Activated naive CD4-positive, alpha-beta T cell treated with anti-CD3 and anti-CD28 coated beads, Interleukin-2, amount 50 U/mL, for 16 hours (primary cell): Measurements from ENCODE around the gene TADA1.
A peak's percentile ranks its signal among the peaks of the same experiment; 100 is the strongest.
"Not testable (repeated sequence)": the region's sequence is repeated elsewhere in the genome, so short reads cannot be mapped to it uniquely, and the experiment has no call there.

Experiments used
- DNase-seq: peaks from one replicate; pipeline ENCODE4 v3.0.0-alpha.2; 2020

The TADA1 gene

DNA sequence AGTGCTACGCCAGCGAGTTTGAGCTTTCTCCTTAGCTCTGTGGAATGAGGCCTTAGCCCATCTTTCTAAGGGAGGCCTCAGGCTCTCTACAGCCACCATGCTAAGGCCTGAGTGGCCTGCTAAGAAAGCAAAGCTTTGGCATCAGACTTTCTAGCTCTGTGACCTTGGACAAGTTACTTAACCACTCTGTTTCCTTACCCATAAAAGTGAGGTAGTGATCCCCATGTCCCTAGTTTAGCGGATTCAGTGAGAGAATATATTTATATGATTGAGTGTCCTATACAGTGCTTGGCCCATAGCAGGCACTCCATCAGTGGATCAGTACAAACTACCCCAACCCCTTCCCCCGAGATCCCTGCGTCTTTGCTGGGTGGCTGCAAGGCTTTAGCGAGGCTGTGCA, 32.7 kb downstream of the TADA1 start:
- no peak for DNase-seq

DNA sequence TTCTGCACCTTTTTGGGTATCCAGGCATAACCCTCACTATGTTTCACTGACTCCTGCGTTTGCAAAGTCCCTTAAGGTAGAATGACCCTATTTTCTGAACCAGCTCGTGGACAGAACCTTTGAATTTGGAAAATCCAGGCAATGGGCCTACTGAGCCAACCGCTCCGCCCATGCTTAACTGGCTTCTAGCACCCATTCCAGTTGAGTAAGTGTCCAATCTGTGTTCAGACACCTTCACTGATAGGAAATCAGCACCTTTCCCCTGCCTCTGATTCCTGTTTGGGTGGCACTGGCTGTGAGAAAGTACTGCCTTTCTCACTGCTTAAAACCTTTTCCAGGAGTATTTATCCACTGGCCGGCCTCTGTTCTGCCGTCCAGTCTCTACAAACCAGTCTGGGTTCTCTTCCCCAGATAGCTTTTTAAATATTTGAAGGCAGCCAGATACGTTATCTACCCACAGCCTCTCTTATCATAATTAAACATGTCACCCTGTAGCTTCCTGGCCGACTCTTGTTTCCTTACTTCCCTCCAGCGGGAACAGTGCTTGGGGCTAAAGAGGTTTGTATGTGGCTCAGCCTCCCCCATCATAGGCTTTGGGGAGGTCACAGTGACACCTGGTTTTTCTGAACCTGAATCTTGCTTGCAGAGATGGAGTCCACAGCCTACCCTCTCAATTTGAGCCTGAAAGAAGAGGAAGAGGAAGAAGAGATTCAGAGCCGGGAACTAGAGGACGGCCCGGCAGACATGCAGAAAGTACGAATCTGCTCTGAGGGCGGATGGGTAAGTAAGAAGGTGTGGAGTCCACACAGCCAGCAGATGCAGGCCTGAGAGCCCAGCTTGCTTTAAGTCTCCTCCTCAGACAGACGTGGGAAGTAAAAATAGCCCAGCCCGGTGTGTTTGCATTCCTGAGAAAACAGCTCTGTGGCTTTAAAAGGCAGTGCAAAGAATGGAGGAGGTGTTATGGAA, 35.5 kb downstream of the TADA1 start:
- no peak for DNase-seq

DNA sequence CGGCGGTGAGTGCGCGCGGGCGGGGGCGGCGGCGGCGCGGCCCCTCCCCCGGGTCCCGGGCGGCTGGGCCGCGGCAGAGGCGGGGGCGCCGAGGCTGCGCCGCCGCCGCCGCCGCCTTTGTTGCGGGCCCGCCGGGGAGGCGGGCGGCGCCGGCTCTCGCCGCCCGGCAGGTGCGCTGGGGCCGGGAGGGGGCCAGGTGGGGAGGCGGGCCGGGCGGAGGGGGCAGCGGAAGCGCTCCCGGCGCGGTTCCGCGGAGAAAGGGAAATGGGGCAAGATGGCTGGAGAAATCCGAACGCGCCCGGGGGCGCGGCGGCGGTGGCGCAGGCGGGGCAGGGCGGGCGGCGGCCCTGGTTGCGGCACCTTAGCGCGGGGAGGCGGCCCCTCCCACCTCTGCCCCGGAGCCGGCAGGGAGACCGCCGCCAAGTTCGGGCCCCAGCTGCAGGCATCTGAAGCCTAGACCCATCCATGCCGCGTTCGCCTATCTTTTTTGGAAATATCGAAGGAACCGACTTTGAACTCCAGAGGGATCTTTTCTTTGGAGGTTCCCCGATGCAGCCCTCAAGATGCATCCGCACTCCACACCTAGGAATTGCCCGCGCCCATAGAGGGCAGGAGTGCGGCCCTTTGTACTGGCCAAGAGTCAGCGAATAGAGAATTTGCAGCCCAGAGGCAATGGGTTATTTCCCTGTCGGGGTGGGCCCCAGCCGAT, 36.3 kb downstream of the TADA1 start:
- DNase-seq: peak; percentile 71

DNA sequence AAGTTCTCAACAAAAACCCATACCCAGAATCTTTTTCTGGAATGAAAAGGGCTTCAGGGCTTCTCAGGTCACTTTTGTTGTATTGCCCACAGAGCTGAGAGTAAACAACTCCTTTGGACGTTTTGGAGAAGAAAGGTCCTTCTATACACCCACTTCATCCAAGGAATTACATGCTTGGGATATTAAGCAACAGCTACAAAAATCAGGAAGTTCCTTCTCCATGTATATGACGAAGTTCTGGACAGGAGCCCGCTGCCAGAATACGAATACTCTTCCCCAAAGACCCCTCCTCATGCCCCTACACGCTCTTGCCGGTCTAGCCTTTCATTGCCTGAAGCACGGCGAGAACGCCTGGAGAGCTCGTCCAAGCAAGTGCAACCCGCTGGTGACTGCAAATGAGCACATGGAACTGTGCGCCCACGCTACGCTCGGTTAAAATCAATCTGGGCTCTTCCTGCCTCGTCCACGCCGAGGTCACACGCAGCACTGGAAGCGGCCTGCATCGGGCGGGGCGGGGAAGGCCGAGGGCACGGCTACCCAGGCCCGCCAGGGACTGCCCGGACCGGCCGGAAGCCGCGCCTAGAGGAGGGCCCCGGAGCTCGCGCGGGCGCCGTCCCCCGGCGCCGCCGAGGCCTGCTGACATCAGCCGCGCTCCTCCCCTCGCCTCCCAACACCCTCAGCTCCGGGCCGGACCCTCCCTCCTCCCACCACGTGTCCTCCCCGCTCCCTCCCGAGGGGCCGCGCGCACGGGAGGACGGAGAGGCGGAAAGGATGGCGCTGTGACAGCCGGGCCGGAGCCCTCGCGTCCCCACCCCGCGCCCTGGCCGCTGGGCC, 37.1 kb downstream of the TADA1 start, which contains the start of gene POGK:
TSS of gene POGK (plus strand) at position 710 of the 834 bp plus-strand sequence. CDS start 1,482 bp downstream, outside the sequence.
- peak; percentile 85 for DNase-seq

DNA sequence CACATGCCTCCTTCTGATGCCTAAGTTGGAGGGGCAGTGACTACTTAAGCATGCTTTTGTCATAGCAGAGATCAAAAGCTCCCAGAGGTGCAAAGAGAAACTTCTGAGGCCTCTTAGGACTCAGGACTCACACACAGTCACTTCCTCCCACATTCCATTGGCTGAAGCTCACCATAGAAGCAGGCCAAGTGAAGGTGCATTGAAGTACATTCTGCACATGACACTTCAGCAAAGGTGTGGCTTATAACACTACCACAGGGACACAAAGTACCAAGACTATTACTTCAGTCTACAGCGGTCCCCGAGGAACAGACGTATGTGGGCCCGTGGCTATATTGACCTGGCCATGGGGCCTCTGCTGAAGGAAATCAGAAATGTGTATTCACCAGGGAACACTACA, 39.3 kb downstream of the TADA1 start:
- no peak for DNase-seq

DNA sequence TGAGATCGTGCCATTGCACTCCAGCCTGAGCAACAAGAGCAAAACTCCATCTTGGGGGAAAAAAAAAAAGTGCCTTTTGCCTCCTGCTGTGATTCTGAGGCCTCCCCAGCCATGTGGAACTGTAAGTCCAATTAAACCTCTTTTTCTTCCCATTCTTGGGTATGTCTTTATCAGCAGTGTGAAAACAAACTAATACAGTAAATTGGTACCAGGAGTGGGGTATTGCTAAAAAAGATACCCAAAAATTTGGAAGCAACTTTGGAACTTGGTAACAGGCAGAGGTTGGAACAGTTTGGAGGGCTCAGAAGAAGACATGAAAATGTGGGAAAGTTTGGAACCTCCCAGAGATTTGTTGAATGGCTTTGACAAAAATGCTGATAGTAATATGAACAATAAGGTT, 46.3 kb downstream of the TADA1 start:
- not testable (repeated sequence) for DNase-seq

DNA sequence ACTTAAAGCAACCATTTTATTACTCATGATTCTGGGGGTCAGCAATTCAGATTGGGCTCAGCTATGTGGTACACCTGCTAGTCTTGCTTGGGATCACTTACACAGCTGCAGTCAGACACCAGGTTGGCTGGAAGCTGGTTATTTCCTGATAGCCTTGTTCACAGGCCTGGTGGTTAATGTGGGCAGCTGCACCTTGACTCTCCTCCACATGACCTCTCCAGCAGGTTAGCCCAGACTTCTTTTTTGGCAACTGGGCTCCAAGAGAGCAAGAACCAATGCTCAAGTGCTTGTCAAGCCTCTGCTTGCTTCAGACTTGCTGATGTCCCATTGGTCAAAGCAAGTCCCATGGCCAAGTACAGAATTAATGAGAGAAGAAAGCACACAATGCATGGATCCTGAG, 48.6 kb downstream of the TADA1 start:
- no peak for DNase-seq

DNA sequence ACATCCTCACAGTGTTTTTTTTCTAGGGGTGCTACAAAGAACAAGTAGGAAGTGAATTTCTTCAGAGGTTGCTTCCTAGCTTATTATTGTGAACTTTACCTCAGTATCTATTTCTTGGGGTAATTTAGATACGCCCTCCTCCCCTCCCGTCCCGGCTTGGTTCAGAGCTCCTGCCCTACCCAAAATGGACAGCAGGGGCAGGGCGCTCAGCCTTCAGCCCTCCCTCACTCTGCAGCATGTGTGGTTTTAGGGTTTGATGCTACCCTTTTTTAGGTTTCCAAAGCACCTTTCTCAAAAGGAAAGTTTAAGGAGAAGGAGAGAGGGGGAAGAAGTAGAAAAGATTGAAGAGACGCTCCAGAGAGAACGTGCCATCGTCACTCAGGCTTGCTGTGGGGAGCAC, 53.7 kb downstream of the TADA1 start:
- DNase-seq: no peak

DNA sequence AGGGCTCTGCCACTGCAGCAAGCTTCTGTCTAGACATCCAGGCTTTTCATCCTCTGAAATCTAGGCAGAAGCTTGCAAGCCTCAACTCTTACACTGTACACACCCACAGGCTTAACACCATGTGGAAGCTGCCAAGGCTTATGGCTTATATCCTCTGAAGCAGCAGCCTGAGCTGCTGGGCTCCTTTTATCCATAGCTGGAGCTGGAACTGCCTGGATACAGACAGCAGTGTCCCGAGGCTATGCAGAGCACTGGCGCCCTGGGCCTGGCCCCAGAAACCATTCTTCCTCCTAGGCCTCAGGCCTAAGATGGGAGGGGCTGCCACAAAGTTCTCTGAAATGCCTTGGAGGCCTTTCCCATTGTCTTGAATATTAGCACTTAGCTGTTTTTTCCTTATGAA, 56.1 kb downstream of the TADA1 start:
- DNase-seq: no peak

DNA sequence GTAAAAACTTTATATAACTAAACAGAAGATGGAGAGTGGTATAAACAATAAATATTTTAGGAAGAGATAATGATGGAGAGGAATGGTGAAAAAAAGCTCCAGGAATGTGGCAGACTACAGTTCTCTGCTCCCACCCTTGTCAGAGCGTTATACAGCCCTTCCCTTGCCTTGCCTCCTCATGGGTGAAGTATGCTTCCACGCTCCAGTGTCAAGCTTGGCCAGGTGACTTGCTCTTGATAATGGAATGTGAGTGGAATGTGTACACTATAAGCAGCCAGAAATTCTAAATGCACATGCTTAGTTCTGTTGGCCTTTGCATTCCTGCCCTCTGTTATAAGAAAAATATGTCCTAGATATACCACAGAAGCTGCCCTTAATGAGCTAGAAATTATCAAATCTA, 61.5 kb downstream of the TADA1 start:
- no peak for DNase-seq

DNA sequence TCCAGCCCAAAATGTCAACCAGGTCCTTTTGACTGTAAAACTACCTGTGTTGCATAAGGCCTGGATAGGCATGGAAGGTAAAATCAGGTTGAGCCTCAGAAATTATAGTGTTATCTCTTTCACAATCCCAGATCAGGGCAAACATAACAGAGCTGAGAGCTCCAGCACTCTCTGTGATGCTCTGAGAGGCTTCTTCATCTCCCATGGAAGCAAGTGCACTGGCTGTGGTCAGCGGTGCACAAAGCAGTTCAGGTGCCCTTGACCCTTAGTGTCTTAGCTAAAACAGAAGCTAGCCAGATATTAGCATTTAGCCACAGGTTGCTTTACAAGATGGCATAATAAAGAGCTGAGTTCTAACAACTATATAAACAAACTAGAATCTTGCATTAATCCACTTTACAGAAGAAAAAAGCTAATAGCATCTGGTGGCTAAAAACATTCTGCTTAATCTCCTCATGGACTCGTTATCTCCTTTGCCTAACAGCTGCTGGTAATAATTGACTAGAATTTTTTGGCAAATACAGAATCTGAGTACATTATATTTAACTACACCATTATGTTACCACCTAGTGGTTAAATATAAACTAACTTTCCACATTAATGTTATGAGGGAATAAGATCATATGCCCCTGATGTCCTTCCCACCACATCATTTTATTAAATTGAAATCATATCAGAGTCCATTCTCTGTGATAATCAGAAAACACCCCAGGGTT, 62.4 kb downstream of the TADA1 start:
- DNase-seq: no peak

DNA sequence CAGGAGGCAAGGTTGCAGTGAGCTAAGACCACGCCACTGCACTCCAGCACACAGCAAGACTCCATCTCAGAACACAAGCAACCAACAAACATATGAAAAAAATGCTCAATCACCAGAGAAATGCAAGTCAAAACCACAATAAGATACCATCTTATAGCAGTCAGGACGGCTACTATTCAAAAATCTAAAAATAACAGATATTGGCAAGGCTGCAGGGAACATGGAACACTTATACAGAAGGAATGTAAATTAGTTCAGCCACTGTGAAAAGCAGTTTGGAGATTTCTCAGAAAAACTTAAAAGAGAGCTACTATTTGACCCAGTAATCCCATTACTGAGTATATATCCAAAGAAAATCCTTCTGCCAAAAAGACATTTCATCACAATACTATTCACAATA, 64.4 kb downstream of the TADA1 start:
- DNase-seq: no peak

DNA sequence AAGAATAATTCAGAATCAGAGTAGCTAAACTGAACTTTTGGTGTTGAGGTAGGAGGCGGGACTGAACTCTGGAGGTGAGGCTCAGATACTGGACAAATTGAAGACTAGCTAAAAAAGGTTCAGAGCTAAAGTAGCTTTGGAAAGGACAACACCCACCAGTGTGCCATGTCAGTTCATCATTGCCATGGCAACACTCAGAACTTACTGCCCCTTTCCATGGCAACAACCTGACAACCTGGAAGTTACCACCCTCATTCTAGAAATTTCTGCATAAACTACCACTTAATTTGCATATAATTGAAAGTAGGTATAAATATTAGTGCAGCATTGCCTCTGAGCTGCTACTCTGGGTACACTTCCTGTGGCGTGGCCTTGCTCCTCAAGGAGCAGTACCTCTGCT, 67.1 kb downstream of the TADA1 start:
- DNase-seq: no peak
